ENCODE measurements around the gene ARL8B. TPM values are rescaled to one million over a fixed set of nuclear protein-coding genes. Genes with fewer than 3 reads are reported as not detected.

The ARL8B gene
- total RNA-seq, 1 donor from 2014 or later, result 35.7 TPM

- H3K27ac Mint-ChIP-seq (ENCODE audit: unreplicated experiment), result no peak overlapping the region
- no peaks in the 10 kb centered on the region for H3K27me3 Mint-ChIP-seq (ENCODE audit: low read depth)
- TF ChIP-seq CTCF (conservative IDR thresholded peaks at IDR 0.05), result no peak
- peaks cover 21% of the 10 kb centered on the region for H3K4me1 Mint-ChIP-seq
- DNase-seq (ENCODE audit: low read depth, low spot score), result no peak
- no peaks in the 10 kb centered on the region for H3K36me3 Mint-ChIP-seq (ENCODE audit: low read depth)
- no peaks in the 10 kb centered on the region for H3K9me3 Mint-ChIP-seq
- H3K4me3 Mint-ChIP-seq, result no peak overlapping the region
These were observed 4.5 kb downstream of the ARL8B start for GRCh38 chr3:5126586-5126985.

DNA sequence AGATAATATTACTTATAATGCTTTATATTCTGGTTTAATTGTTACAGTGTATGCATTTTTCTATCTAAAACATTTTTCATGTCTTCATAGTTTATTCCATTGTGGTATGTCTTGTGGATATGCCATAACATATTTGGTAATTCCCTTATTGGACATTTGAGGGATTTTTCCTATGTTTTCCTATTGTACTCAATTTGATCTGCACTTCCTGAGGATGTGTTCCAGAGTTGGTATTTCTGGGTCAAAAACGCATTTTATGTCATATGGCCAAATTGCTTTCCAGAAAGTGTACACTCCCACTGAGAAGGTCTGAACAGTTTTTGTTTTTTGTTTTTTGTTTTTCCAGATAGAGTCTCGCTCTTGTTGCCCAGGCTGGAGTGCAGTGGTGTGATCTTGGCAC, 6.8 kb downstream of the ARL8B start:
- Mint-ChIP-seq H3K36me3 (ENCODE audit: low read depth) (no peaks in the 10 kb centered on the region), H3K27me3 (ENCODE audit: low read depth) (no peaks in the 10 kb centered on the region), H3K9me3 (no peaks in the 10 kb centered on the region), H3K27ac (ENCODE audit: unreplicated experiment) (no peak overlapping the region), H3K4me1 (peaks cover 13% of the 10 kb centered on the region), H3K4me3 (no peak overlapping the region)
- no peak for TF ChIP-seq CTCF (conservative IDR thresholded peaks at IDR 0.05)
- no peak for DNase-seq (ENCODE audit: low read depth, low spot score)

DNA sequence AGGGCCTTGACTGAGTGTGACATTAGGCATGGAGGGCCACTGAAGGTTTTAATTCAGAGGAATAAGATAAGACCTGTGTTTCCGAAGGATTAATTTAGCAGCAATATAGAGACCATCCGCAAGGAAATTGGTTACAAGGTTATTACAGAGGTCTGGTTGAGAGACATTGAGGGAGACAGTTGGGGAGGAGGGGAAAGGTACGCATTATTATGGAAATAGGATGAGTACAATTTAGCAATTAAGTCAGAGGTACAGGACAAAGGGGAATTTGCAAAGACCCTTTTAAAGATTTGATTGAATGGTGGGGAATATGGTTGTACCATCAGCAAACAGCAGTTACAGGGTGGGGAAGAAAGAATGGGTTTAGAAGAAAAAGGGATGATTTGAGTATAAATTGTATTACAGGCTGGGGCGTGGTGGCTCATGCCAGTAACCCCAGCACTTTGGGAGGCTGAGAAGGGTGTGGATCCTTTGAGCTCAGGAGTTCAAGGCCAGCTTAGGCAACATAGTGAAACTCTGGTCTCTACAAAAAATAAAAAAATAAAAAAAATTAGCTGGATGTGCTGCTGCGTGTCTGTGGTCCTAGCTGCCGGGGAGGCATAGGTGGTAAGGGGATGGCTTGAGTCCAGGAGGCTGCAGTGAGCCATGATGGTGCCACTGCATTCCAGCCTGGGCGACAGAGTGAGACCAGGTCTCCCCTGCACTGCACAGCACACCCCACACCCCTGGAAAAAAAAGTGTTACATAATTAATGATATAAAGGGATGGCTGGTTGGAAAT, 11.3 kb downstream of the ARL8B start:
- no peak for TF ChIP-seq CTCF (conservative IDR thresholded peaks at IDR 0.05)
- Mint-ChIP-seq H3K4me1 (peaks cover 26% of the 10 kb centered on the region), H3K9me3 (no peaks in the 10 kb centered on the region), H3K4me3 (no peak overlapping the region), H3K27ac (ENCODE audit: unreplicated experiment) (peak overlapping the region; percentile 19), H3K36me3 (ENCODE audit: low read depth) (no peaks in the 10 kb centered on the region), H3K27me3 (ENCODE audit: low read depth) (no peaks in the 10 kb centered on the region)
- DNase-seq (ENCODE audit: low read depth, low spot score), result no peak

GRCh38 chr3:5134019-5134391, 11.9 kb downstream of the ARL8B start:
- Mint-ChIP-seq H3K4me3 (no peak overlapping the region), H3K4me1 (peaks cover 26% of the 10 kb centered on the region), H3K27me3 (ENCODE audit: low read depth) (no peaks in the 10 kb centered on the region), H3K9me3 (no peaks in the 10 kb centered on the region), H3K27ac (ENCODE audit: unreplicated experiment) (no peak overlapping the region), H3K36me3 (ENCODE audit: low read depth) (no peaks in the 10 kb centered on the region)
- no peak for TF ChIP-seq CTCF (conservative IDR thresholded peaks at IDR 0.05)
- DNase-seq (ENCODE audit: low read depth, low spot score), result no peak

GRCh38 chr3:5134499-5134898, 12.4 kb downstream of the ARL8B start:
- peaks cover 26% of the 10 kb centered on the region for H3K4me1 Mint-ChIP-seq
- no peak for DNase-seq (ENCODE audit: low read depth, low spot score)
- no peak overlapping the region for H3K4me3 Mint-ChIP-seq
- no peaks in the 10 kb centered on the region for H3K9me3 Mint-ChIP-seq
- no peaks in the 10 kb centered on the region for H3K36me3 Mint-ChIP-seq (ENCODE audit: low read depth)
- TF ChIP-seq CTCF (conservative IDR thresholded peaks at IDR 0.05), result no peak
- no peak overlapping the region for H3K27ac Mint-ChIP-seq (ENCODE audit: unreplicated experiment)
- H3K27me3 Mint-ChIP-seq (ENCODE audit: low read depth), result no peaks in the 10 kb centered on the region

Data from neural crest cell (in vitro differentiated cells).